IPS-18c (cell line): ENCODE data around the gene FBXO22.
"Not testable (repeated sequence)": the region's sequence is repeated elsewhere in the genome, so short reads cannot be mapped to it uniquely, and the experiment has no call there.

ENCODE experiments used
- H3K4me3 ChIP-seq: 2 replicates; pipeline ENCODE4 v1.7.0; 2013; ENCODE audit warnings: low read depth, mild to moderate bottlenecking, low read length, moderate library complexity; ENCODE audit not compliant: insufficient read depth
- H3K9me3 ChIP-seq: one replicate; pipeline ENCODE4 v1.6.1; 2013; ENCODE audit warnings: mild to moderate bottlenecking, low read length, moderate library complexity; ENCODE audit not compliant: control insufficient read depth, insufficient read depth

The FBXO22 gene

GRCh38 chr15:75943713-75944215 is 40.1 kb downstream of the FBXO22 start:
- Histone ChIP-seq H3K9me3 (no peaks in the 10 kb centered on the region), H3K4me3 (no peak overlapping the region)

DNA sequence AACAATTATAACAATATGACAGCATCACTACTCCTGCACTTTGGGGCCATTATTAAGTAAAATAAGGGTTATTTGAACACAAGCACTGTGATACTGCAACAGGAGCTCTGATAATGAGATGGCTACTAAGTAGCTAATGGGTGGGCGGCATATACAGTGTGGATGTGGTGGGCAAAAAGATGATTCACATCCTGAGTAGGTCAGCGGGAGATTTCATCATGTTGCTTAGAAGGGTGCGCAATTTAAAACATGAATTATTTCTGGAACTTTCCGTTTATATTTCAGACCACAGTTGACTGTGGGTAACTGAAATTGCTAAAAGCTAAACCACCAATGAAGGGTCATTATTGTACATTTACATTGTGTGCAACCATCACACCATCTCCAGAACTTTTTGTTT is 42.3 kb downstream of the FBXO22 start:
- Histone ChIP-seq H3K4me3 (no peak overlapping the region), H3K9me3 (no peaks in the 10 kb centered on the region)

- Histone ChIP-seq H3K4me3 (no peak overlapping the region), H3K9me3 (no peaks in the 10 kb centered on the region)
These were observed 43.4 kb downstream of the FBXO22 start for GRCh38 chr15:75947092-75947491.

DNA sequence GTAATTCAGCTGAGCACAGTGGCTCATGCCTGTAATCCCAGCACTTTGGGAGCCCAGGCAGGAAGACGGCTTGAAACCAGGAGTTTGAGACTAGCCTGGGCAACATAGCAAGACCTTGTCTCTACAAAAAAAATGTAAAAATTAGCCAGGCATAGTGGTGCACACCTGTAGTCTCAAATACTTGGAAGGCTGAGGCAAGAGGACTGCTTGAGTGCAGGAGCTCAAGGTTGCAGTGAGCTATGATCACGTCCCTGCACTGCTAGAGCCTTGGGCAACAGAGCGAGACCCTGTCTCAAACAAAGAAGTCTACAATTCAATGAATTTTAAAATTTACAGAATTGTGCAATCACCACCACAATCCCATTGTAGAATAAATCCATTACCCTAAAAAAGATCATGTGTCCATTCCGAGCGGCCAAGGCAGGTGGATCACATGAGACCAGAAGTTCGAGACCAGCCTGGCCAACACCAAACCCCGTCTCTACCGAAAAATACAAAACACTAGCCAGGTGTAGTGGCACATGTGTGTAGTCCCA is 45.2 kb downstream of the FBXO22 start:
- no peaks in the 10 kb centered on the region for H3K9me3 ChIP-seq
- H3K4me3 ChIP-seq, result no peak overlapping the region

DNA sequence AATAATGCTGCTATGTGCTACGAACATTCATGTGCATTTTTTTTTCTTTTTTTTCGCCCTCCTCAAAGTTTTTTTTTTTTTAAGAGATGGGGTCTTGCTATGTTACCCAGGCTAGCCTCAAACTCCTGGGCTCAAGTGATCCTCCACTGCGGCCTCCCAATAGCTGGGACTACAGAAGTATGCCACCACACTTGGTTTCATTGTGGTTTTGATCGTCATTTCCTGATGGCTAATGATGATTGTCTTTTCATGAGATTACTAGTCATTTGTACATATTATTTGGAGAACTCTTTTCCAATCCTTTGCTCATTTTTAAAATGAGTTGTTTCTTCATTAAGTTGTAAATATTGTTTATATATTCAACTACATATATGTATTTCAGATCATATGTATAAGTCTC is 48.8 kb downstream of the FBXO22 start:
- no peak overlapping the region for H3K4me3 ChIP-seq

GRCh38 chr15:75955720-75956119 is 52.0 kb downstream of the FBXO22 start:
- Histone ChIP-seq H3K9me3 (no peaks in the 10 kb centered on the region), H3K4me3 (no peak overlapping the region)

More for the DNA sequence above, 48.8 kb downstream of the FBXO22 start:
- no peaks in the 10 kb centered on the region for H3K9me3 ChIP-seq

- Histone ChIP-seq H3K4me3 (no peak overlapping the region), H3K9me3 (no peaks in the 10 kb centered on the region)
These were observed 57.7 kb downstream of the FBXO22 start for GRCh38 chr15:75961331-75961730.

DNA sequence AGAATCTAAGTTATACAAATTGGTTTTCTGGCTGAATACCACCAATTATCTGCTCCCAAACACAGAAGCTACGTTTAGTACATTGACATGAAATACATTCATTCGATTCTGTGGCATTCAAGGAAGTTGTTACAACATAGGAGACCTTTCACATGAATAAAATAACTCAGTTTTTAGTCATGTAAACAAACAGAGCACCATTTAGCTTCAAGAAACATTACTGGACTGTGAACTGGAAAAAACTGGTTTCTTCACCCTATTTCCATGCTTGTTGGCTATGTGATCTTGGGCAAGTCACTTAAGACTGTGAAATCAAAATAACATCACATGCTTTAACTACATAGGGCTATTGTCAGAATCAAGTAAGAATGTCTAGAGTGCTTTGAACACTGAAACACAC is 62.4 kb downstream of the FBXO22 start:
- no peaks in the 10 kb centered on the region for H3K9me3 ChIP-seq
- H3K4me3 ChIP-seq, result no peak overlapping the region

DNA sequence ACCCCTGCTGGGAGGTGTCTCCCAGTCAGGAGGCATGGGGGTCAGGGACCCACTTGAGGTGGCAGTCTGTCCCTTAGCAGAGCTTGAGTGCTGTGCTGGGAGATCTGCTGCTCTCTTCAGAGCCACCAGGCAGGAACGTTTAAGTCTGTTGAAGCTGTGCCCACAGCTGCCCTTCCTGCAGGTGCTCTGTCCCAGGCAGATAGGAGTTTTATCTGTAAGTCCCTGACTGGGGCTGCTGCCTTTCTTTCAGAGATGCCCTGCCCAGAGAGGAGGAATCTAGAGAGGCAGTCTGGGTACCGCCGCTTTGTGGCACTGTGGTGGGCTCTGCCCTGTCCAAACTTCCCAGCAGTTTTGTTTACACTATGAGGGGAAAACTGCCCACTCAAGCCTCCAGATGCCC is 73.1 kb downstream of the FBXO22 start:
- not testable (repeated sequence) for H3K4me3 ChIP-seq, H3K9me3 ChIP-seq

- Histone ChIP-seq H3K9me3 (no peaks in the 10 kb centered on the region), H3K4me3 (no peak overlapping the region)
These were observed 77.6 kb downstream of the FBXO22 start for GRCh38 chr15:75981149-75981815.

- H3K9me3 ChIP-seq, result no peaks in the 10 kb centered on the region
- no peak overlapping the region for H3K4me3 ChIP-seq
These were observed 78.8 kb downstream of the FBXO22 start for GRCh38 chr15:75982468-75982867.

DNA sequence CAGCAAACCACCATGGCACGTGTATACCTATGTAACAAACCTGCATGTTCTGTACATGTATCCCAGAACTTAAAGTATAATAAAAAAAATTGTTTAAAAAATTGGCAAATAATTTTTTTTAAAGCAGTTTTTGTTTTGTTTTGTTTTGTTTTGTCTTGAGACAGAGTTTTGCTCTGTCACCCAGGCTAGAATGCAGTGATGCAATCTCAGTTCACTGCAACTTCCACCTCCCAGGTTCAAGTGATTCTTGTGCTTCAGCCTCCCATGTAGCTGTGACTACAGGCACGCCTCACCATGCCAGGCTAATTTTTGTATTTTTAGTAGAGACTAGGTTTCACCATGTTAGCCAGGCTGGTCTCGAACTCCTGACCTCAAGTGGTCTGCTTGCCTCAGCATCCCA is 81.0 kb downstream of the FBXO22 start:
- H3K9me3 ChIP-seq, H3K4me3 ChIP-seq: not testable (repeated sequence)

GRCh38 chr15:75985971-75986370 is 82.3 kb downstream of the FBXO22 start:
- Histone ChIP-seq H3K9me3 (no peaks in the 10 kb centered on the region), H3K4me3 (no peak overlapping the region)

DNA sequence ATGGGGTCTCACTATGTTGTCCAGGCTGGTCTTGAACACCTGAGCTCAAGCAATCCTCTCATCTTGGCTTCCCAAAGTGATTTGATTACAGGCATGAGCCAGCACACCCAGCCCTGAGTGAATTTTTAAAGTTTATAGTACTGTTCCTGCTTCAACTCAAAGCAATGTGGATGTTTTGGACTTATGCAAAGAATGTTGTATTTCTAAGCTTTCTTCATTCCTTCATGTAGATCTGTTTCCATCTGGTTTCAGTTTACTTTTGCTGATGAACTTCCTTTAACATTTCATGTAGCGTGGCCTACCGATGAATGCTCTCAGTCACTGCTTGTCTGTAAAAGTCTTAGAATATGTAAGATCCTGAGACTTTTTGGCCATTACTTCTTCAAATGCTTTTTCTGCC is 85.4 kb downstream of the FBXO22 start:
- H3K9me3 ChIP-seq, result no peaks in the 10 kb centered on the region
- no peak overlapping the region for H3K4me3 ChIP-seq

DNA sequence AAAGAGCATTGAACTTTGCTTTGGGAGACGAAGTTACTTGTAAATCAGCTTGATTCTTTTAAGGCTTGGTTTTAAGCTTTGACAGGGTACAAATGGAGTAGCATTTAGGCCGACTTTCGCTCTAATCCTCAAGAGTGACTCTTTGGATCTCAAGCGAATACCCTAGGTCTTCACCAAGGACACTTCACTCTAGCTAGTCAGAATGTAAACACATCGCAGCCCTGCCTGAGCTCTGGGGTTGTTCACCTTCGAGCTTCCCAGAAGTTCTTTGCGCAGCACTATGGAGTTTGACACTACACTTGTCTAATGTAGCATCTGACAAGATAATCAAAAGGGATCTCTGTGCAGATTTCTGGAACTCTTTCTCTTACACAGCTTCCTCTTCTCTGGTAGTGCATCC is 86.2 kb downstream of the FBXO22 start:
- Histone ChIP-seq H3K9me3 (no peaks in the 10 kb centered on the region), H3K4me3 (no peak overlapping the region)
